ENCODE data around the gene DGKG.

DGKG gene

GRCh38 chr3:186167646-186168395, 194.2 kb downstream of the DGKG start:
- no peak for DNase-seq

- no peak for DNase-seq
These were observed 195.3 kb downstream of the DGKG start for GRCh38 chr3:186166491-186167288.

- peak; percentile 30 for DNase-seq
These were observed 196.0 kb downstream of the DGKG start for GRCh38 chr3:186166036-186166435.

- no peak for DNase-seq
These were observed 196.7 kb downstream of the DGKG start for GRCh38 chr3:186165331-186165730.

GRCh38 chr3:186164696-186165095, 197.3 kb downstream of the DGKG start:
- no peak for DNase-seq

GRCh38 chr3:186162221-186162620, 199.8 kb downstream of the DGKG start:
- no peak for DNase-seq

GRCh38 chr3:186160691-186161243, 201.3 kb downstream of the DGKG start:
- no peak for DNase-seq

GRCh38 chr3:186154641-186155040, 207.4 kb downstream of the DGKG start:
- no peak for DNase-seq

- no peak for DNase-seq
These were observed 209.1 kb downstream of the DGKG start for GRCh38 chr3:186152889-186153292.

GRCh38 chr3:186152361-186152798, 209.7 kb downstream of the DGKG start:
- no peak for DNase-seq

- no peak for DNase-seq
These were observed 210.7 kb downstream of the DGKG start for GRCh38 chr3:186151077-186151971.

- DNase-seq = no peak
These were observed 211.8 kb downstream of the DGKG start for GRCh38 chr3:186150041-186150830.

GRCh38 chr3:186149319-186149960, 212.6 kb downstream of the DGKG start:
- DNase-seq = no peak

- no peak for DNase-seq
These were observed 217.8 kb downstream of the DGKG start for GRCh38 chr3:186144257-186144656.

- DNase-seq = no peak
These were observed 218.8 kb downstream of the DGKG start for GRCh38 chr3:186143250-186143649.

- no peak for DNase-seq
These were observed 219.6 kb downstream of the DGKG start for GRCh38 chr3:186142393-186142932.

- DNase-seq = no peak
These were observed 220.2 kb downstream of the DGKG start for GRCh38 chr3:186141790-186142189.

GRCh38 chr3:186138272-186138981, 223.6 kb downstream of the DGKG start:
- no peak for DNase-seq

- no peak for DNase-seq
These were observed 224.9 kb downstream of the DGKG start for GRCh38 chr3:186137051-186137685.

GRCh38 chr3:186133980-186134379, 228.1 kb downstream of the DGKG start:
- peak; percentile 53 for DNase-seq

Measured in NCI-H2029 treated with DMSO at 0.1 percent for 48 hours (cell line).